Epithelial cell of proximal tubule (primary cell): Measurements from ENCODE around the gene BACH2. TPM values are rescaled to one million over a fixed set of nuclear protein-coding genes. Genes with fewer than 3 reads are reported as not detected.

Experiments used
- DNase-seq: peaks from one replicate; pipeline ENCODE4 v3.0.0-alpha.2; 2011; ENCODE audit warnings: low read depth
- H3K4me3 ChIP-seq: 2 replicates; pipeline ENCODE4 v1.5.1; 2011; ENCODE audit warnings: low read depth, mild to moderate bottlenecking, low read length
- total RNA-seq: library from RNA; depleted of rRNA; stranded (reverse); fragments of >200 nt; gene quantifications from 2 replicates; pipeline ENCODE4 v1.2.3, GENCODE V29; 2015
- TF ChIP-seq, protein P1 (sequence below): conservative IDR thresholded peaks from 2 replicates; pipeline ENCODE4 v1.5.1; 2012; ENCODE audit warnings: low read depth, mild to moderate bottlenecking, low read length

Gene BACH2
- total RNA-seq, 1 donor from 2014 or later: 0.69 TPM

DNA sequence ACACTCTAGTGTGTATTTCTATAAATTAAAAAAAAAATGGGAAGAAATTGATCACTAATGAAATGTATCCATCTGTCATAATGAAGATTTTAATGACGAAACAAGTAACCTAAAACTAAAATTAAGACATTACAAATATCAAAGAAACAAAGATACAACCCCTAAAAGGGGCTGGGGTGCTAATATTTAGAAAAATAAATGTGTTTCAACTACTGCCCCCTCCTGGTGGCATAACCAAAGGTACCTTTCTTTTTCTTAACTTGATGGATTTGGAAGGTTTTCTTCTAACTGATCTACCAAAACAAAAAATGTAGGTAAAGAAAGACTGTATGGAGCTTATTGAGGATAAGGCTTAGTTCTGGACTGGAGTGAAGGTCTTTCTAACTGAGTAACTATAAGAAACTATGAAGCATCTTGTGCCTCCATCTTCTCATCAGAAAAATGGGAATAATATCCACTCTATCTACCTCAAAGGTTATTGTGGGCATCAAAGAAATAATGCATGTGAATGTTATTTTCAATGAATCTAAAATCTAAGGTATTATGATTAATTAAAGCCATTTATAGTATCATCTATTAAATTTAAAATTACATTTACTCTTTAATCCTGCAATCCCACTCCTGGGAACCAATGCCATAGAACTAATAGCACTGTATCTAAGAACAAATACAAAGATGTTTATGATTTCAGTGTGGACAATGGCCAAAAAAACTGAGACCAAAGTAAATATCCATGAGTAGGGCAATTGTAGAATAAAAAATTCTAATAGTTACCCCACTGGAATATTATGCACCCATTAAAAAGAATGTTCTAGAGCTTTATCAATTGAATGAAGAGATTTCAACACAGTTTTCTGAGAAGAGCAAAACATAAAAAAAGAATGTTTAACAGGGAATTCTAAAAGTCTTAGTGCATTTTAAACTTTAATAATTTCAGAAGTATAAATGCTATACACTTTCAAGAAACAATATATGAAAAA lies 117.2 kb downstream of the BACH2 start:
- no peak overlapping the region for H3K4me3 ChIP-seq
- DNase-seq: no peak
- TF ChIP-seq, protein P1, sequence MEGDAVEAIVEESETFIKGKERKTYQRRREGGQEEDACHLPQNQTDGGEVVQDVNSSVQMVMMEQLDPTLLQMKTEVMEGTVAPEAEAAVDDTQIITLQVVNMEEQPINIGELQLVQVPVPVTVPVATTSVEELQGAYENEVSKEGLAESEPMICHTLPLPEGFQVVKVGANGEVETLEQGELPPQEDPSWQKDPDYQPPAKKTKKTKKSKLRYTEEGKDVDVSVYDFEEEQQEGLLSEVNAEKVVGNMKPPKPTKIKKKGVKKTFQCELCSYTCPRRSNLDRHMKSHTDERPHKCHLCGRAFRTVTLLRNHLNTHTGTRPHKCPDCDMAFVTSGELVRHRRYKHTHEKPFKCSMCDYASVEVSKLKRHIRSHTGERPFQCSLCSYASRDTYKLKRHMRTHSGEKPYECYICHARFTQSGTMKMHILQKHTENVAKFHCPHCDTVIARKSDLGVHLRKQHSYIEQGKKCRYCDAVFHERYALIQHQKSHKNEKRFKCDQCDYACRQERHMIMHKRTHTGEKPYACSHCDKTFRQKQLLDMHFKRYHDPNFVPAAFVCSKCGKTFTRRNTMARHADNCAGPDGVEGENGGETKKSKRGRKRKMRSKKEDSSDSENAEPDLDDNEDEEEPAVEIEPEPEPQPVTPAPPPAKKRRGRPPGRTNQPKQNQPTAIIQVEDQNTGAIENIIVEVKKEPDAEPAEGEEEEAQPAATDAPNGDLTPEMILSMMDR: peak; percentile 64

DNA sequence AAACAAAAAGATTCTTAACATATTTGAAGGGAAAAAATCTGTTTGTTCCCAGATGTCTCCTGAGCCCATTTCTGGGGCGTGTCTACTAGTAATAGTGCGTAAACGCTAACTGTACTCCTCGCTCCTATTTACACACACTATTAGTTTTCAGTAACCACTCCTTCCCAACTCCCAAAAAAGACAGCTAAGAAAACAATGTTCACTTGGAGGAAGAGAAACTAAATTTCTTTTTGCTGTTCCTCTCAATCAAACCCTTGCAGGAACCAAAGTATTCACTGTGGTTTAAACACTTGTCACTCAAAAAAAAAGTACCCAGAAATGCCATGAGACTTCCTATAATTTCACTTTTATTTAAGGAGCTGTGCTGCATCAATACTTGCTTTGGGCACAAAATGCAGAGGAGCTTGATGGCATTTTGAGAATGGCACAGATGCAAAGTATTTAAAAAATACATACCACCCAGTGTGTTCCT lies 118.2 kb downstream of the BACH2 start:
- no peak overlapping the region for H3K4me3 ChIP-seq
- DNase-seq: no peak
- TF ChIP-seq, protein P1: no peak

DNA sequence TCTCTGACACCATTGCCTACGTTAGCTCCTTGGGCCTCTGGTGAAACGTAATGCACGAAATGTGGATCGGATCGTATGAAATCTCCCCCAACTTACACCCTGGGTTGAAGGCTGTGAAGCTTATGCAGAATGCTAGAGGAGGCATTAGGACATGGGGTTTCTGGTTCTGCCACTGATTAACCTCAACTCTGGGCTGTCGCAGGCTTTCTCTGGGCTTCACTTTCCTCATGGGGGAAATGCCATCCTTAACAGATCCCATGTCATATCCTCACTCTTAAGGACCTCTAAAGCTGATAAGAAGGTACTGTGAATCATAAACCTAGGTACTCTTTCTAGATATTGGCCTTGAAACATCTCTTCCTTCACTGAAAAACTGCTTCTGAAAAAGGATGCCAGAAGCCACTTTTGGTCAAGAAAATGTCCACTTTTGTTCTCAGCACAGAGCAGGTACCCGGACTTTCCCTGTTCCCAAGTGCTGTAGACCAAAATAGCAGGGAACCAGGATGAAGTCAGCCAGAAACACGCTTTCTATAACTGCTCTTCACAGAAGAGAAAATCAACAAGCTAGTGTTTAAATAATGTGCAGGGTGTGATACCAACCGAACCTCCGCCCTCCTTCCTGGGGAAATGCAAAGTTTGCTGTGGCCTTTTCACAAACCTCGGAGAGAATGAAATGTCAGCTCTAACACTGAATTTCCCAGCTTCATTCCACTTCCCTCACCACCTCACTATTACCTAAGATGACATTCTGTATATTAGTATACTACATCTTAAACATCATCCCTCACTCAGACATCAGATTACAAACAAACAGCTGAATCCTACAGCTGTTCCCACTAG lies 118.9 kb downstream of the BACH2 start:
- TF ChIP-seq, protein P1: no peak
- no peak for DNase-seq
- H3K4me3 ChIP-seq: no peak overlapping the region

DNA sequence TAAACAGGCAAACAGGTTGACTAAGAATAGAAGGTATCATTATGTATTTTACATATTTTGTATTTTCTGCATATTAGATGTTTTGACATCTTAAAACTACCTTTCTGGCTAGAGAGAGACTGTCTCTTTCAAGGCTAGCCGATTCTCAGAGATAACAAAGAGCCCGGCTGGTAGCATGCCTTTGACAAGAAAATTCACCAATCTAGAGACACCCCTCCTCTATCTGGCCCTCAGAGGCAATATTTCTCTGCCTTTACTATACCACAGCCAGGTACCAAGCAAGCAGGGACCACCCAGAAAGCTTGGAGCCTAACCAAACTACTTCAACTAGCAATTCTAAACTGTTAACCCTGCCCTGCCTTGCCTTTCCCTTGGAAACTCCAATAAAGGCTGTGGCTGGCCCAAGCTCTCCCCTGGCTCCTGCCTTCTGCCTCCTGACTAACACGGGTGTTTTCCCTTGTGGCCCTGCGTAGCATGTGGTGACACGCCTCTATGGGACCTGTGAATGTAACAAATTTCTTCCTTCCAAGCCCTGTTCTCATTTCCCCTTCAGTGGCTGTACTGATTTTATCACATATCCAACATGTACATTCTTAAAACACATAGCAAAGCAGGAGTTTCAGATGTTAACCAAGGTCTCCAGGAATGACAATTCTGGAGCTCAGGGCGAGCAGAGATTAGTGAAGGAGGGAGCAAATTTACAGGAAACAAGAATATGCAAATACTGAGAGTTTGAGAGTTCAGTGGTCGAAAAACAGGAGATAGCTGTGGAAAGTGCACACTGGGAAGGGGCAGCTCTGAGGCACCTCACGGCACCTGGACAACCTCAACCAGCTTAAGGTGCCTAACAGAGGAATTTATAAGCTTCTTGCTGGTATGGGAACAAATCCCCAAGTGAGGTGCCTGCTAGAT lies 120.8 kb downstream of the BACH2 start:
- TF ChIP-seq, protein P1: no peak
- no peak for DNase-seq
- no peak overlapping the region for H3K4me3 ChIP-seq

DNA sequence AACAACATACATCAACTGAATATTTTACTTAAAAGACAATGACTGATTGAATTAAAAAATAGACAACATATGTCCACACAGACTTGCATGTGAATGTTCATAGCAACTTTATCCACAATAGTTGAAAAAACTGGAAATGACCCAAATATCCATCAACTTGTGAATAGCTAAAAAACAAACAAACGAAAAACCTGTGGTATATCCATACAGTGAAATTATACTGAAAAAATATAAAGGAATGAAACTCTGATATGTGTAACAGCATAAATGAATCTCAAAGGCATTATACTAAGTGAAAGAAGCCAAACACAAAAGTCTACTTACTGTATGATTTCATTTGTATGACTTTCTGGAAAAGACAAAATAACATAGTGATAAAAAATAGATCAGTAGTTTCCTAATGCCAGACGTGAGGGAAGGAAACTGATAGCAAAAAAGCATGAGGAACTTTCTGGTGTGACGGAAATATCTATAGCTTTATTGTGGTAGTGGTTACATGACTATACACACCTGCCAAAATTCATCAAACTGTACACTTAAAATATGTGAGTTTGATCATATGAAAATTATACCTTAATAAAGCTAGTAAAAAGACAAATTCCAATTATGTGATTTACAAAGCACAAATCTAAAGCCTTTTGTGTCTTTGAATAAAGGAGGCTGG lies 123.2 kb downstream of the BACH2 start:
- no peak for DNase-seq
- H3K4me3 ChIP-seq: no peak overlapping the region
- TF ChIP-seq, protein P1: no peak

DNA sequence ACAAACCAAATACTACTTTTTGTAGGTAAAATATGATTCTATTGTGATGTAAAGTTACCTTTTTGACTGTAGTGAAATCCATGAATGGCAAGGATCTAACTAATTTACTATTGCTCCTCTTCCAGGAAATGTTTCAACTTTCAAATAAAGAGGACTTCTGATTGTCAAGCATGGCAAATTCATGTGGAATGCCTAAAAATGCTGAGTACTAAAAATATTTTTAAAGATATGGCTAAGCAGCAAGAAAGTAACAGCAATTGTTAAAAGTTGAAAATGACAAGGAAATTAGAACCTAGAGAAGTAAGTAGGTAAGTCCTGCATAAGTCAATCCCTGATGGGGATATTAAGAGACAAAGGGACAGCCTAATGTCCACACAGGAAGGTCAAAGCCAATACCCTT lies 126.0 kb downstream of the BACH2 start:
- TF ChIP-seq, protein P1: no peak
- DNase-seq: no peak
- no peak overlapping the region for H3K4me3 ChIP-seq
